GDM1 (cell line): Measurements from ENCODE around the gene SF3B2.
"Not testable (repeated sequence)": the region's sequence is repeated elsewhere in the genome, so short reads cannot be mapped to it uniquely, and the experiment has no call there.

Source experiments
- DNase-seq: peaks from one replicate; lab custom pipeline; 2025; lab: John Stamatoyannopoulos, UW

The SF3B2 gene

DNA sequence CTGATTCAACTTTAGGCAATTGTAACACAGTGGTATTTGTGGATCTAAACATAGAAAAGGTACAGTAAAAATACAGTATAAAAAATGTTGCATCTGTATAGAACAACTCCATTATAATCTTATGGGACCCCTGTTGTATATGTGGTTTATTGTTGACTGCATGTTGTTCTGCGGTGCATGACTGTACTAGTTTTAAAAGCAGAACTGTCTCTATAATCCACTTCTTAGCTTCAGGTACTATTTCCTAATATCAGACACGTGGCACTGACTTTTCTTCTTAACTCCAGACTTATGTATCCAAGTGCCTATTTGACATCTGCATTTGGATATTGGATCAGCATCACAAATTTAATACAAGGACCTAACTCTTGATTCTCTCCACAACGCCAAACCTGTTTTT lies 59.0 kb downstream of the SF3B2 start:
- DNase-seq: no peak

DNA sequence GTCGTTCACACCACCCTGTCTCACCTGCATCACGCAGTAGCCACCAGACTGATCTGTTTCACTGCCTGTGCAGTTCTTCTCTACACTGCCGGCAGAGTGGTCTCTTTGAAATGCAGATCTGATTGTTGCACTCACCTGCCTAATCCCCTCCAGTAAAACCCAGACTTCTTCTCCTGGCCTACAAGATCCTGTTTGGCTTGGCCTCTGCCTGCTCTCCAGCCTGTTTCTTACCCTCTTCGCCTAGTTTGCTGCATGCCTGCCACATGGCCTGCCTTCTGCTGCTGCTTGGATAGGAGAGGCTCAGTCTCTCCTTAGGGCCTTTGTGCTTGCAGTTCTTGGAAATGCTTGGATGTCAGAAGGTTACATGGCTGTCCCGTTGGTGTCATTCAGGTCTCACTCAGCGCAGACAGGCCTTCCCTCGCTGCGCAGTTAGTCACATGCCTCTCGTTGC lies 59.9 kb downstream of the SF3B2 start:
- DNase-seq: no peak

GRCh38 chr11:66112601-66113499 lies 60.7 kb downstream of the SF3B2 start:
- no peak for DNase-seq

- DNase-seq: not testable (repeated sequence)
These were observed 62.8 kb downstream of the SF3B2 start for GRCh38 chr11:66114957-66115356.

- DNase-seq: peak; percentile 49
These were observed 63.6 kb downstream of the SF3B2 start for GRCh38 chr11:66115638-66116301.

GRCh38 chr11:66116576-66117361 lies 64.6 kb downstream of the SF3B2 start:
- DNase-seq: no peak

- DNase-seq: no peak
These were observed 66.7 kb downstream of the SF3B2 start for GRCh38 chr11:66118847-66119246.
